HCT116 (cell line): Measurements from ENCODE around the gene SND1. TPM values are rescaled to one million over a fixed set of nuclear protein-coding genes. Genes with fewer than 3 reads are reported as not detected.

Experiments used
- ATAC-seq: fragments of 200-7000 bp; cut with Tn5 transposase; 2 replicates; pipeline ENCODE4 v1.9.1; 2020; ENCODE audit warnings: mild to moderate bottlenecking, moderate library complexity
- BruUV-seq: library from RNA; stranded (reverse); fragments of 400-500 nt; replicated peaks from 2 replicates; lab custom pipeline; 2021; lab: Mats Ljungman, UMichigan
- CTCF ChIA-PET: fragments of 300-600 bp; sonication (Branson Sonifier 250); formaldehyde crosslinking; loops from one replicate; lab custom pipeline; 2021; ENCODE audit warnings: antibody characterized with exemption; lab: Charles Lee
- POLR2A ChIA-PET: fragments of 300-600, 350-600 bp; sonication (Branson Sonifier 250); formaldehyde crosslinking; loops from one replicate; lab custom pipeline; 2021; ENCODE audit warnings: antibody characterized with exemption; lab: Charles Lee
- RAD21 ChIA-PET, 2 experiments: fragments of 300-600 bp; sonication (Branson Sonifier 250); formaldehyde crosslinking; loops; one replicate each; lab custom pipeline; 2023; ENCODE audit warnings: low total read pairs in 2 of 2; ENCODE audit not compliant: uncharacterized antibody in 2 of 2, unreplicated experiment in 2 of 2, low non-redundant PET in 1 of 2; lab: Charles Lee
- DNase-seq: peaks from one replicate; pipeline ENCODE4 v3.0.0-alpha.2; 2010; ENCODE audit warnings: low read depth, low spot score
- H2AFZ ChIP-seq: fragments of 200-600 bp; shearing (Covaris generic), sonication (generic); 2 replicates; pipeline ENCODE4 v1.6.1; 2017; ENCODE audit warnings: low read depth, mixed run types, mixed read lengths, antibody characterized with exemption, low read length; ENCODE audit not compliant: poor library complexity, severe bottlenecking
- H3K27ac ChIP-seq: 2 replicates; pipeline ENCODE4 v1.5.1; 2012; ENCODE audit warnings: low read depth, low read length
- H3K27me3 ChIP-seq: fragments of 200-600 bp; sonication (generic); 2 replicates; pipeline ENCODE4 v1.6.1; 2016; ENCODE audit warnings: mixed run types, low read length, mixed read lengths; ENCODE audit not compliant: insufficient read depth
- H3K36me3 ChIP-seq, 2 experiments: fragments of 200-500 bp in 1 of 2; fragments of 200-600 bp in 1 of 2; sonication (Bioruptor generic) in 1 of 2; sonication (generic) in 1 of 2; 2 replicates each; pipeline versions ENCODE4 v1.5.1 to v1.6.1; 2014 to 2016; ENCODE audit warnings: low read length in 2 of 2, inconsistent platforms in 1 of 2, mixed read lengths in 1 of 2, mixed run types in 1 of 2; ENCODE audit not compliant: insufficient read depth in 2 of 2, control insufficient read depth in 1 of 2
- H3K4me1 ChIP-seq, 2 experiments: fragments of 200-600 bp in 1 of 2; sonication (generic) in 1 of 2; 2 replicates each; pipeline versions ENCODE4 v1.5.1 to v1.6.1; 2012 to 2017; ENCODE audit warnings: low read length in 2 of 2, inconsistent platforms in 1 of 2, mild to moderate bottlenecking in 1 of 2, mixed read lengths in 1 of 2, mixed run types in 1 of 2, moderate library complexity in 1 of 2; ENCODE audit not compliant: insufficient read depth in 2 of 2, control insufficient read depth in 1 of 2
- H3K4me2 ChIP-seq: fragments of 200-600 bp; sonication (generic); 2 replicates; pipeline ENCODE4 v1.6.1; 2017; ENCODE audit warnings: mixed run types, low read length, mixed read lengths
- H3K4me3 ChIP-seq, 2 experiments: fragments of 200-600 bp in 1 of 2; sonication (generic) in 1 of 2; replicated peaks in 1 of 2; 2 replicates each; pipeline ENCODE4 v1.5.1; 2011 to 2016; ENCODE audit warnings: low read length in 2 of 2, control low read depth in 1 of 2, low read depth in 1 of 2, mild to moderate bottlenecking in 1 of 2, mixed read lengths in 1 of 2, mixed run types in 1 of 2
- H3K79me2 ChIP-seq: fragments of 200-600 bp; sonication (generic); 2 replicates; pipeline ENCODE4 v1.6.1; 2017; ENCODE audit warnings: mild to moderate bottlenecking, mixed run types, low read length, moderate library complexity, mixed read lengths; ENCODE audit not compliant: insufficient read depth
- H3K9ac ChIP-seq: fragments of 200-600 bp; sonication (generic); 2 replicates; pipeline ENCODE4 v1.6.1; 2016; ENCODE audit warnings: low read length, mixed read lengths
- H3K9me2 ChIP-seq: fragments of 200-600 bp; sonication (generic), shearing (Covaris generic); 2 replicates; pipeline ENCODE4 v1.6.1; 2017; ENCODE audit warnings: mixed run types, mild to moderate bottlenecking, moderate library complexity; ENCODE audit not compliant: insufficient read depth
- H3K9me3 ChIP-seq, 2 experiments: fragments of 200-500 bp in 1 of 2; fragments of 200-600 bp in 1 of 2; sonication (Bioruptor generic) in 1 of 2; sonication (generic) in 1 of 2; 2 replicates each; pipeline ENCODE4 v1.6.1; 2014 to 2017; ENCODE audit warnings: low read length in 2 of 2, mixed read lengths in 2 of 2, inconsistent platforms in 1 of 2, low read depth in 1 of 2, mild to moderate bottlenecking in 1 of 2, mixed run types in 1 of 2, moderate library complexity in 1 of 2; ENCODE audit not compliant: control insufficient read depth in 1 of 2, insufficient read depth in 1 of 2
- H4K20me1 ChIP-seq: fragments of 200-600 bp; sonication (generic), shearing (Covaris generic); 2 replicates; pipeline ENCODE4 v1.6.1; 2017; ENCODE audit warnings: mixed run types, mild to moderate bottlenecking, moderate library complexity; ENCODE audit not compliant: insufficient read depth
- CBX3 ChIP-seq: IDR thresholded peaks from 2 replicates; pipeline ENCODE4 v1.6.1; 2012; ENCODE audit warnings: low read depth
- CEBPB ChIP-seq: IDR thresholded peaks from 2 replicates; pipeline ENCODE4 v1.6.1; 2012; ENCODE audit warnings: low read depth
- EZH2 ChIP-seq: fragments of 200-600 bp; sonication (generic); IDR thresholded peaks from 2 replicates; pipeline ENCODE4 v1.6.1; 2017; ENCODE audit warnings: antibody characterized with exemption, mixed run types
- POLR2A ChIP-seq: IDR thresholded peaks from 2 replicates; pipeline ENCODE4 v1.7.0; 2011; ENCODE audit warnings: borderline replicate concordance; ENCODE audit not compliant: insufficient read depth, insufficient read length; ENCODE audit errors: extremely low read depth
- REST ChIP-seq: IDR thresholded peaks from 2 replicates; pipeline ENCODE4 v1.6.1; 2012; ENCODE audit warnings: low read depth
- SIN3A ChIP-seq: IDR thresholded peaks from 2 replicates; pipeline ENCODE4 v1.6.1; 2012; ENCODE audit warnings: low read depth
- SP1 ChIP-seq: IDR thresholded peaks from 2 replicates; pipeline ENCODE4 v1.6.1; 2012; ENCODE audit warnings: low read depth
- SRF ChIP-seq: IDR thresholded peaks from 2 replicates; pipeline ENCODE4 v1.6.1; 2012; ENCODE audit warnings: low read depth
- YY1 ChIP-seq: IDR thresholded peaks from 2 replicates; pipeline ENCODE4 v1.6.1; 2011; ENCODE audit warnings: low read length, low read depth, moderate library complexity, mild to moderate bottlenecking; ENCODE audit not compliant: insufficient replicate concordance; ENCODE audit errors: extremely low read depth
- ZFX ChIP-seq: fragments of 450-650 bp; IDR thresholded peaks from 2 replicates; pipeline ENCODE4 v1.6.1; 2017
- intact Hi-C: fragments of 100-400 bp; cut with micrococcal nuclease; formaldehyde crosslinking; loops from 2 replicates; pipeline ENCODE4 v1.10.0; 2022
- total RNA-seq: library from RNA; stranded (reverse); gene quantifications from one replicate; pipeline ENCODE4 v1.2.1, GENCODE V29; 2021; ENCODE audit not compliant: unreplicated experiment
- TF ChIP-seq, protein P1 (sequence below): IDR thresholded peaks from 2 replicates; pipeline ENCODE4 v1.6.1; 2012

SND1 gene
- total RNA-seq, 1 experiment from 2014 or later: 169 TPM

DNA sequence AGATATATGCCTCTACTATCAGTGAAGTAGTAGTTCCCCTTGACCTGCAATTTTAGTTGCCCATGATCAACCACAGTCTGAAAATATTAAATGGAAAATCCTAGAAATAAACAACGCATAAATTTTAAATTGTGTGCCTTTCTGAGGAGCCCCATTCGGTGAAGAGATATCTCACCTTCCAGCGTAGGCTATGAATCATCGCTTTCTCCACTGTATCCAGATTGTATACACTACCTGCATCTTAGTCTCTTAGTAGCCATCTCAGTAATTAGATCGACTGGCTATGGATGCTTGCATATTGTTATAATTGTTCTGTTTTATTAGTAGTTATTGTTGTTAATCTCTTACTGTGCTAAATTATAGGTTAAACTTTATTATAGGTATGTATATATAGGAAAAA is 227.9 kb downstream of the SND1 start:
- Histone ChIP-seq H3K27ac (no peak overlapping the region), H2AFZ (no peak overlapping the region), H3K27me3 (no peaks in the 10 kb centered on the region), H4K20me1 (peaks cover 13% of the 10 kb centered on the region; the same call in 1 of the 2 replicates), H3K9ac (no peak overlapping the region), H3K36me3 (no peaks in the 10 kb centered on the region), H3K9me3 (no peaks in the 10 kb centered on the region)
- ChIA-PET RAD21 (no interaction called here), POLR2A (no interaction called here)
- no peak for TF ChIP-seq SIN3A
- TF ChIP-seq CEBPB: no peak
- no peak for TF ChIP-seq YY1
- TF ChIP-seq POLR2A: no peak
- no peak for TF ChIP-seq ZFX
- TF ChIP-seq REST: no peak
- no peak for TF ChIP-seq CBX3
- TF ChIP-seq SP1: no peak
- no peak for TF ChIP-seq EZH2
- no peak for TF ChIP-seq SRF
- TF ChIP-seq, protein P1, sequence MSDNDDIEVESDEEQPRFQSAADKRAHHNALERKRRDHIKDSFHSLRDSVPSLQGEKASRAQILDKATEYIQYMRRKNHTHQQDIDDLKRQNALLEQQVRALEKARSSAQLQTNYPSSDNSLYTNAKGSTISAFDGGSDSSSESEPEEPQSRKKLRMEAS: no peak
- TF ChIP-seq, all 23 proteins: peak for 0
- intact Hi-C loops: no loop called here
- H3K4me2 ChIP-seq: no peak overlapping the region
- no peaks in the 10 kb centered on the region for H3K9me2 ChIP-seq
- ATAC-seq (no peak), DNase-seq (no peak)
- peaks cover 50% of the 10 kb centered on the region for H3K79me2 ChIP-seq
- BruUV-seq: no TSS peak
- H3K4me1 ChIP-seq: peaks cover 0 to 4% of the 10 kb centered on the region in 2 experiments; a peak in 1 of 4 replicates
- no peak overlapping the region for H3K4me3 ChIP-seq
- CTCF ChIA-PET: no interaction called here
